ENCODE data around the gene SEMA3A. TPM values are rescaled to one million over a fixed set of nuclear protein-coding genes. Genes with fewer than 3 reads are reported as not detected.

The SEMA3A gene
- total and polyA plus RNA-seq, 2 of the 4 experiments (the other 2 are of a cell fraction) = 31.2 to 213 TPM

- TF ChIP-seq CEBPB (IDR thresholded peaks at IDR 0.05; ENCODE audit: low read depth, low read length) (peak; percentile 32; the same call in 1 of the 2 replicates), SMC3 (IDR thresholded peaks at IDR 0.05; ENCODE audit: low read depth, low read length) (no peak), ELK1 (IDR thresholded peaks at IDR 0.05; ENCODE audit: borderline replicate concordance, low read depth, low read length) (no peak), MXI1 (IDR thresholded peaks at IDR 0.05; ENCODE audit: borderline replicate concordance, low read depth, low read length) (no peak), FOS (IDR thresholded peaks at IDR 0.05; ENCODE audit: low read depth, low read length) (0 out of 2 replicates have a peak, but pooled peaks have one; percentile 52), RAD21 (IDR thresholded peaks at IDR 0.05; ENCODE audit: low read length) (no peak), MAZ (IDR thresholded peaks at IDR 0.05; ENCODE audit: borderline replicate concordance, low read depth, low read length) (no peak)
- CTCF ChIA-PET = interaction anchor here (0.6 to 1.1 kb wide), 2 partner anchors 9 to 593 kb away, joined by 3 to 4 read pairs; no protein-coding TSS in a partner anchor
- WGBS, 2 experiments (ENCODE audit: extremely low coverage in 2 of 2, insufficient read length in 1 of 2) = no CpG with 5 or more reads among the region's 3 CpGs
- DNase-seq (peak; percentile 80), ATAC-seq (ENCODE audit: low read depth) (peak; percentile 56; the same call in 1 of the 2 replicates)
- Histone ChIP-seq H2AK5ac (ENCODE audit: low read depth, low read length) (no peak overlapping the region), H4K5ac (ENCODE audit: low read depth, low read length) (no peak overlapping the region), H2BK20ac (ENCODE audit: low read depth, low read length) (no peak overlapping the region), H3K9ac (ENCODE audit: low read depth, low read length) (no peak overlapping the region), H3K4me3 (ENCODE audit: insufficient read depth, low read depth, low read length) (no peak overlapping the region), H3K4me2 (ENCODE audit: low read depth, low read length) (peak overlapping the region; percentile 70; the same call in 1 of the 2 replicates), H3K23ac (ENCODE audit: low read depth, low read length) (no peak overlapping the region), H2BK15ac (ENCODE audit: low read depth, low read length) (no peak overlapping the region), H4K20me1 (ENCODE audit: insufficient read depth, low read length) (no peaks in the 10 kb centered on the region), H3K4me1 (ENCODE audit: control insufficient read depth, insufficient read depth, low read length) (no peaks in the 10 kb centered on the region; the same call in 1 of the 2 replicates), H3K9me3 (ENCODE audit: control insufficient read depth, insufficient read depth, low read length) (no peaks in the 10 kb centered on the region), H2BK120ac (ENCODE audit: low read depth, low read length) (no peak overlapping the region), H3K36me3 (ENCODE audit: control insufficient read depth, insufficient read depth, low read length) (no peaks in the 10 kb centered on the region), H3K79me1 (ENCODE audit: low read depth in 1 of 2, low read length in 2 of 2) (no peaks in the 10 kb centered on the region), H2AFZ (replicated peaks; ENCODE audit: low read length, poor library complexity) (no peak overlapping the region), H3K18ac (ENCODE audit: low read depth, low read length) (no peak overlapping the region), H4K8ac (ENCODE audit: low read depth in 2 of 2, low read length in 2 of 2) (no peak overlapping the region), H3K27ac (ENCODE audit: insufficient read depth, low read length) (peak overlapping the region; percentile 18; the same call in 1 of the 2 replicates), H3K56ac (ENCODE audit: extremely low read depth, insufficient read depth, low read length) (no peak overlapping the region), H3K14ac (replicated peaks; ENCODE audit: low read depth, low read length) (no peak overlapping the region), H3K4ac (ENCODE audit: low read depth, low read length) (no peak overlapping the region), H3K9me1 (ENCODE audit: insufficient read depth, low read length) (no peaks in the 10 kb centered on the region), H3K27me3 (ENCODE audit: control insufficient read depth, insufficient read depth, low read length) (no peaks in the 10 kb centered on the region), H4K91ac (ENCODE audit: insufficient read depth, low read depth, low read length) (no peak overlapping the region), H2AK9ac (replicated peaks; ENCODE audit: low read depth, low read length, poor library complexity) (no peak overlapping the region), H2BK5ac (ENCODE audit: low read depth, low read length, poor library complexity, severe bottlenecking) (peak overlapping the region; percentile 68)
- intact Hi-C loops (cut with micrococcal nuclease) = no loop called here
- BruUV-seq (replicated peaks) = no TSS peak
- in situ Hi-C loops (cut with MboI; ENCODE audit: low sequenced_read_pairs) = no loop called here
- dilution Hi-C loops (cut with HindIII; ENCODE audit: low sequenced_read_pairs, unreplicated experiment) = no loop called here
- POLR2A ChIA-PET (ENCODE audit: unreplicated experiment) = interaction anchor here (0.6 kb wide), 1 partner anchor 9 kb away, joined by 4 read pairs; no protein-coding TSS in a partner anchor
These were observed 6.3 kb upstream of the SEMA3A start for GRCh38 chr7:84200859-84201258.
